Thymus (tissue), 11 donors: ENCODE data around the gene TCF7L1. TPM values are rescaled to one million over a fixed set of nuclear protein-coding genes. Genes with fewer than 3 reads are reported as not detected.

Experiments
- DNase-seq, 9 donors: peaks; one replicate each; pipeline ENCODE4 v3.0.0-alpha.2; 2013; ENCODE audit warnings: low spot score in 9 of 9, low read depth in 6 of 9, missing footprints in 1 of 9
- H3K27ac ChIP-seq, 2 donors: one replicate each; pipeline ENCODE4 v1.5.1; 2013; ENCODE audit warnings: control low read depth in 1 of 2, low read depth in 1 of 2, low read length in 1 of 2, mild to moderate bottlenecking in 1 of 2, moderate library complexity in 1 of 2
- H3K27me3 ChIP-seq, 2 donors: one replicate each; pipeline ENCODE4 v1.5.1; 2013; ENCODE audit warnings: low read length in 1 of 2; ENCODE audit not compliant: control insufficient read depth in 2 of 2, insufficient read depth in 1 of 2
- H3K36me3 ChIP-seq, 2 donors: one replicate each; pipeline ENCODE4 v1.5.1; 2013; ENCODE audit warnings: low read length in 1 of 2, mild to moderate bottlenecking in 1 of 2, moderate library complexity in 1 of 2; ENCODE audit not compliant: control insufficient read depth in 2 of 2, insufficient read depth in 2 of 2
- H3K4me1 ChIP-seq, 2 donors: one replicate each; pipeline ENCODE4 v1.5.1; 2013; ENCODE audit warnings: low read length in 2 of 2; ENCODE audit not compliant: control insufficient read depth in 2 of 2, insufficient read depth in 2 of 2
- H3K4me3 ChIP-seq, 2 donors: one replicate each; pipeline ENCODE4 v1.5.1; 2013; ENCODE audit warnings: low read length in 2 of 2, control low read depth in 1 of 2, mild to moderate bottlenecking in 1 of 2
- H3K9me3 ChIP-seq, 2 donors: one replicate each; pipeline ENCODE4 v1.5.1; 2013; ENCODE audit warnings: low read length in 1 of 2, mild to moderate bottlenecking in 1 of 2; ENCODE audit not compliant: control insufficient read depth in 2 of 2, insufficient read depth in 1 of 2
- WGBS: extraction: QIAGEN DNeasy Blood & Tissue Kit; methylation state at CpG from one replicate; pipeline ENCODE4 v1.1.7; 2013; 5-methylcytosine and 5-hydroxymethylcytosine counted together
- polyA plus RNA-seq: library from polyadenylated mRNA; stranded (reverse); fragments of 200-250 nt; gene quantifications from one replicate; pipeline ENCODE4 v1.2.3, GENCODE V29; 2013
- total RNA-seq: library from RNA; stranded (reverse); fragments of 120-200 nt; gene quantifications from one replicate; pipeline ENCODE4 v1.2.4, GENCODE V29; 2013
- donor health status: healthy.

Gene TCF7L1
- total and polyA plus RNA-seq, 2 donors: 0.90 to 6.6 TPM

DNA sequence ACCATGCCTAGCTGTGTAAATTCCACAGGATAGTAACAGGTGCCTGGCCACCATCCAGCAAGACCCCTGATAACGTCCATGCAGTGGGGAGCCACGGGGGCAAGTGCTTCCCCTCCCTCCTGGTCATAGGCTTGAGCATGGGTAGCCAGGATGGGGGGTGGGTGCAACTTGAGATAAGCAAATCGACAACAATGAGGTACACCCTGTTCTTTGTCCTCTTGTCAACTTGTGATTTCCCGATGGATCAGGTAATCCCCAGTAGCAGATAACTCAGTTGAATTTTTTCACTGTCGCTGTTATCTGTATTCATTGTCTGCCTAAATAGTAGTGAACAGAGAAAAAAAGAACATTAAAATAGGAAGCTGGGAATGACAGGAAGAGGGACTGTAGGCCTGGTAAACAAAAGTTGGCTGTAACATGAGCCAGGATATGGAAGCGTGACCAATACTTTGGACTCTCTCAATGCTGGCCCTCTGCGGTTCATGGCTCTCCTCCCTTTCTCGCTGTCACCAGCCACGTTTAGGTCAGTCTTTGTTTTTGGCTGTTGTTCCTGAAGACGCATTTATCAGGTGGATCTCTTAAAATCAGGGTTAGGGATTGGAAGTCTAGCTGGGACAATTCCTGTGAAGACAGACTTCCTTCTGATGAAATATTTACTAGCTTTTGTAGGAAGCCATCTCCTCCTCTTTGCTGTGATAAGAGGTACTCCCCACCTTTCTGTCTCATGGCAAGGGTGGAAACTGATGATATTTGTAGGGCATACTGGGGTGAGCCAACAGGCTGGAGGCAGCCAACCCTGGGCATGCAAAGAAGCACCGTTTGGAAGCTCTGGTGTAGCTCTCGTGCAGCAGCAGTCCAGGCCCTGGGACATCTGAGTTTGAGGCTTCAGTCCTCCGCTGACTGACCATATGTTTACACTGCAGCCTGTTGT is 42.4 kb downstream of the TCF7L1 start:
- peak overlapping the region in 1 of 2 donors; percentile 25 for H3K27ac ChIP-seq
- H3K4me1 ChIP-seq: peaks cover 0 to 8% of the 10 kb centered on the region in 2 donors
- WGBS: 82% methylated on average over 13 of the region's 13 CpGs
- H3K9me3 ChIP-seq: no peaks in the 10 kb centered on the region
- no peaks in the 10 kb centered on the region for H3K36me3 ChIP-seq
- no peak for DNase-seq
- H3K27me3 ChIP-seq: no peaks in the 10 kb centered on the region
- H3K4me3 ChIP-seq: no peak overlapping the region

DNA sequence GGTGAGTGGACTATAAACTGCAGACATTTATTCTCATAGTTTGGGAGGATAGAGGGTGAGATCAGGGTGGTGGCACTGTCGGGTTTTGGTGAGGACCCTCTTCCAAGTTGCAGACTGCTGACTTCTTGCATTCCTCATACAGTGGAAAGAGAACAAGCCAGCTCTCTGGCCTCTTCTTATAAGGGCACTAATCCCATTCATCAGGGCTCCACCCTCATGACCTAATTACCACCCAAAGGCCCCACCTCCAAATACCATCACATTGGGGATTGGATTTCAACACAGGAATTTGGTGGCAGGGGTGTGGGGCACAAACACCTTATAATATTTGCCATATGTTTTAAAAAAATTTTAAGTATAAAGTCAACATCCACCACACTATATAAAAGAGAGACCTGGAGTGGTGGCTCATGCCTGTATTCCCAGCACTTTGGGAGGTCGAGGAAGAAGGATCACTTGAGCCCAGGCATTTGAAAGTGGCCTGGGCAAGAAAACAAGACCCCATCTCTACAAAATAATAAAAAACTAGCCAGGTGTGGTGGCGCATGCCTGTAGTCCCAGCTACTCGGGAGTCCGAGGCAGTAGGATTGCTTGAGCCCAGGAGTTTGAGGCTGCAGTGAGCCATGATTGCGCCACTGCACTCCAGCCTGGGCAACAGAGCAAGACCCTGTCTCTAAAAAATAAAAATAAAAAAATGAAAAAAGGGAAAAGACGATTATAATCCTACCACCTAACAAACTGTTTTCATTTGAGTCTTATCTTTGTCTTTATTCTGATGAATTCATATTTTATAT is 44.0 kb downstream of the TCF7L1 start:
- H3K4me3 ChIP-seq: no peak overlapping the region
- H3K36me3 ChIP-seq: no peaks in the 10 kb centered on the region
- H3K9me3 ChIP-seq: no peaks in the 10 kb centered on the region
- DNase-seq: no peak
- no peak overlapping the region for H3K27ac ChIP-seq
- WGBS: 96% methylated on average over 7 of the region's 7 CpGs
- H3K27me3 ChIP-seq: no peaks in the 10 kb centered on the region
- peaks cover 0 to 10% of the 10 kb centered on the region in 2 donors for H3K4me1 ChIP-seq

DNA sequence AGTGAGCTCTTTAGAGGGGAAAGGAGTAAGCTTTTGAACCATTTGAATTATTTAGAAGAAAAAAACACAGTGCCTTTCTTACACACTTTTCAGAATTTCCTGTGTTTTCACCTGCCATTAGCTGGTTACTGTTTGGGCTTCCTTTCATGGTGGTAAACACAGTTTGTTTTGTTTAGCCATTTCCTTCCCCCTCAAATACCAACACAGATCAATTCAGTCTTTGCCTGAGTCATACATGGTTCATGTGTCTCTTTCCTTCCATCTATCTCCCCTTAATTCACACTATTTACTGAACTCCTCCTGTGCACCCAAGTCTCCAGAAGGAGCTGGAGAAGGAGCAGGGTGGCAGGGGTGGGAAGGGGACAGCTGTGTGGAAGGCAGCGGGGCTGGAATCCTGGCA is 45.0 kb downstream of the TCF7L1 start:
- Histone ChIP-seq H3K4me1 (peaks cover 0 to 10% of the 10 kb centered on the region in 2 donors), H3K27me3 (no peaks in the 10 kb centered on the region), H3K4me3 (no peak overlapping the region), H3K27ac (no peak overlapping the region), H3K36me3 (no peaks in the 10 kb centered on the region), H3K9me3 (no peaks in the 10 kb centered on the region)
- WGBS: 95% methylated on average over 1 of the region's 1 CpG
- no peak for DNase-seq

DNA sequence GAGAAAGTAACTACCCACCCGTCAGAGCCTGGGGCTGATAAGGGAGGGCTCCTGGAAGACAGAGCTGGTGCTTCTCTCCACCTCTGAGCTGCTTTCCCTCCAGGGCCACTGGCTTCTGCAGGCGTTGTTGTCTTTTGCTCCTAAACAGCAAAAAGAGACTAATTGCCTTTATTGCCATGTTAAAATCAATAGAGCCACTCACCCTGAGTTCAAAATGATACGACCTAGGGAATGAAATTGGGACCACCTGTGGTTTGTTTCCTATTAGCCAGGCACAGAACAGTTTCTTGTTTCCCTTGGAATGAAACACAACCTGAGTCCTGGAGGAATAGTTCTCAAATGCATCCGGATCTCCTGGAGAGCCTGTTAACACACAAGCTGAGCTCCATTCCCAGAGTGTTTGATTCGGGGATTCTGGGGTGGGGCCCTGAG is 45.8 kb downstream of the TCF7L1 start:
- no peaks in the 10 kb centered on the region for H3K27me3 ChIP-seq
- 94% methylated on average over 5 of the region's 5 CpGs for WGBS
- no peak overlapping the region for H3K27ac ChIP-seq
- DNase-seq: no peak
- no peaks in the 10 kb centered on the region for H3K36me3 ChIP-seq
- H3K4me3 ChIP-seq: no peak overlapping the region
- H3K4me1 ChIP-seq: peaks cover 0 to 10% of the 10 kb centered on the region in 2 donors
- no peaks in the 10 kb centered on the region for H3K9me3 ChIP-seq

DNA sequence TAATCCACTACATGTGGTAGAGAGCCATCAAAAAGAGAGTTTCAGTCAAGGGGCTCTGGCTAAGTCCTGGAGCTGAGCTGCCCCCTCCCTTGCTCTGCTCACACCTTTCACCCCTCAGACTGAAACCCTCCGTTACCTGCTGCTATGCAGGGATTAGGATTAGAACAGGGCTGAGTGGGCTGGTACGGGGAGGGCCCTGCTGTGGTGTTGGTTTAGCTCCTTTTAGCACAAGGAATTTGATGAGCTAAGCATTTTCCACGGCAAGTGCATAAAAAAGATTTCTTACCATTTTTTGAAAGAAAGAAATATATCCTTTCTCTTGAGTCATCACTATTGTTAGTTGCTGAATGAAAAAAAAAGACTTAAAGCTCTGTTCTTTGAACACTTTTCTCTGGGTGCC is 46.3 kb downstream of the TCF7L1 start:
- H3K27me3 ChIP-seq: no peaks in the 10 kb centered on the region
- H3K27ac ChIP-seq: no peak overlapping the region
- H3K4me1 ChIP-seq: peaks cover 0 to 10% of the 10 kb centered on the region in 2 donors
- H3K36me3 ChIP-seq: no peaks in the 10 kb centered on the region
- DNase-seq: no peak
- WGBS: 88% methylated on average over 3 of the region's 3 CpGs
- no peak overlapping the region for H3K4me3 ChIP-seq
- H3K9me3 ChIP-seq: no peaks in the 10 kb centered on the region

DNA sequence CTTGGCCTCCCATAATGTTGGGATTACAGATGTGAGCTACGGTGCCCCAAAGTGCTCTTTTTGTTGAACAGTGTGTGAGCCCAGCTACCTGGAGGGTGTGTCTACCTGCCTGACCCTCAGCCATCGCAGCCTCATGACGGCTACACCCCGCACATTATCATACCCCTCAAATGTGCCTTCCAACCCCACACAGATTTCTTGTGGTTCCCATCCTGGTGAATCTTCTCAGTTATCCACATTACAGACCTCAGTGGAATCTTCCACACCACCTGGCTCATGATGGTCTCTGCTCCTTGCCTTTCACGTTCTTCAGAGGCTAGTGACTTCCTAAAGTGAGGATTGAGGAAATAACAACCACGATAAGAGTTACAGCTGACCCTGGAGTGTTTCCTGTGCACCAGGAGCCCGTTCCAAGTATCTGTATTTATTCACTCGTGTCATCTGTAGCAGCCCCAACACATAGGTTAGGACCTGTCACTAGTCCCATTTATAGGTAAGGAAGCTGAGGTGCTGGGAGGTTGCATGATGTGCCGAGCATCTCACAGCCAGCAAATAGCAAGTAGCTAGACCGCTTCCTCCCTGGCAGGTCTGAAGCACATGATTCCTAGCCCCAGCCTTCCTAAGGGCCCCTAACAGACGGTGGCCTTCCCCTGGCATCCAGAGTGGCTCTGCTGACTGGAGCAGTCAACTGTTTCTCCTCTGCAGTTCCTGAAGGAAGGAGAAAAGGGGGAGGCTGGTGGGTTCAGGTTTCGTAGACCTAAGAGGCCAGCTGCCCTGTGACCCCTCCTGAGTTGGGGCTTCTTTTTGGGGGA is 47.3 kb downstream of the TCF7L1 start:
- Histone ChIP-seq H3K9me3 (no peaks in the 10 kb centered on the region), H3K4me1 (peaks cover 0 to 10% of the 10 kb centered on the region in 2 donors), H3K36me3 (no peaks in the 10 kb centered on the region), H3K27me3 (no peaks in the 10 kb centered on the region), H3K4me3 (no peak overlapping the region), H3K27ac (no peak overlapping the region)
- WGBS: 57% methylated on average over 12 of the region's 12 CpGs
- DNase-seq: no peak

DNA sequence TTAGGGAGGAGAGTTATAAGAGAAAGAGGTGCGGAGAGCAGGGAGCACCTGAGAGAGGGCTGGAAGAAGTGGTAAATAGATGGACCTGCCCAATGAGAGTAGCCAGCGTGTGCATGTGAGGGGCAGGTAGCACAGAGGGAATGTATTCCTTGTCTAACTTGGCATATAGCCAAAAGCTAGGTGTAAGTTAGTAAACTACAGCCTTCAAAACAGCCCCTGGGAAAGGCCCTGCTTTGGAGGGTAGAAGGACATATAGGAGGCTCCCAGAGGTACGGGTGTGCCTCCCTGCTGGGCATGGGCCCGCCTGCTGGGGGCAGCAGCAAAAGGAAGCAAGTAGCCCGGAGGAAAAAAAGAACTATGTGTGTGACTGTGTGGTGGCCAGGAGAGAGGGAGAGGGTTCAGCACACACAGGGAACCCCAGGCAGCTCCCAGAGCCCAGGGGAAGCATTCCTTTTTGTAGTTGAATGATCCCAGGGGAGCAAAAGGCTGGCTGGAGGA is 48.0 kb downstream of the TCF7L1 start:
- Histone ChIP-seq H3K4me3 (no peak overlapping the region), H3K36me3 (no peaks in the 10 kb centered on the region), H3K27me3 (no peaks in the 10 kb centered on the region), H3K27ac (no peak overlapping the region), H3K9me3 (no peaks in the 10 kb centered on the region), H3K4me1 (peaks cover 0 to 10% of the 10 kb centered on the region in 2 donors)
- no peak for DNase-seq
- WGBS: 91% methylated on average over 5 of the region's 5 CpGs

DNA sequence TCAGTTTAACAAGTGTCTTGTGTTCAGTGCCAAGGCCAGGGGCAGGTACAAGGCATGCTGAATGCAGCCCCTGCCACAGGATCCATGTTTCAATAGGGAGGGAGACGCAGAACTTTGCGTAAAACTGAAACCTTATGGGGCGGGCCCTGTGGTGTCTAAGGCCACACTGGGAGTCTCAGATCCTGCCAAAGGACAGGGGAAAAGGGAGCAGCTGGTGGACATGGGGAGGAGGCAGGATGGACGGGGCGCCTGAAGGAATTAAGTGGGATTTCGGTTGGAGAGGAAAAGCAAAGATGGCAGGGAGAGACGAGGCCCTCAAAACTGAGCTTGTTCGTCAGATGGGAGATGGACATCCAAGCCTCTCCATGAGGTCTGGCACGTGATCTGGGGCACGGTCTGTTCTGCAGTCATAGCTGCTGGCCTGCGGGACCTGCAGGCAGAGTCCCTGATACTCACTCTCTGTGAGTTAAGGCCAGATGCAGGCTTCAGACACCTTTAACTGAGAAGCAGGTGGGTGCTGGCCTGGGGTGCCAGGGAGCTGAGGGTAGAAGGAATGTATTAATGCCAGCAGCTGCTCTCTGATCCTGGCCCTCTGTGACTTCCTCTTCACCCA is 48.8 kb downstream of the TCF7L1 start:
- Histone ChIP-seq H3K4me1 (peaks cover 0 to 10% of the 10 kb centered on the region in 2 donors), H3K27ac (no peak overlapping the region), H3K36me3 (no peaks in the 10 kb centered on the region), H3K27me3 (no peaks in the 10 kb centered on the region), H3K9me3 (no peaks in the 10 kb centered on the region), H3K4me3 (no peak overlapping the region)
- 97% methylated on average over 11 of the region's 11 CpGs for WGBS
- DNase-seq: no peak
